Stimulated activated CD4-positive, alpha-beta T cell treated with anti-CD3 and anti-CD28 coated beads, TNF-alpha, amount 100 ng/mL, for 48 hours (primary cell): ENCODE results near the gene LRRC74B.
"Not testable (repeated sequence)": the region's sequence is repeated elsewhere in the genome, so short reads cannot be mapped to it uniquely, and the experiment has no call there.

Experiments
- DNase-seq, 3 donors: peaks; one replicate each; pipeline ENCODE4 v3.0.0-alpha.2; 2020; ENCODE audit warnings: low read depth in 3 of 3

Gene LRRC74B

GRCh38 chr22:21031545-21032036 lies 14.2 kb upstream of the LRRC74B start:
- no peak for DNase-seq

GRCh38 chr22:21032037-21032867 lies 13.5 kb upstream of the LRRC74B start, which contains the start of gene SLC7A4:
SLC7A4 (minus strand) TSS chr22:21032561; CDS start chr22:21031812, 749 bp downstream.
- no peak for DNase-seq

GRCh38 chr22:21032868-21033688 lies 12.7 kb upstream of the LRRC74B start:
- DNase-seq: no peak

- no peak for DNase-seq
Measured at GRCh38 chr22:21033895-21034294, 11.9 kb upstream of the LRRC74B start.

GRCh38 chr22:21034989-21035388 lies 10.8 kb upstream of the LRRC74B start:
- no peak for DNase-seq

- no peak for DNase-seq
Measured at GRCh38 chr22:21038405-21038804, 7.3 kb upstream of the LRRC74B start.

- DNase-seq: not testable (repeated sequence)
Measured at GRCh38 chr22:21039158-21039557, 6.6 kb upstream of the LRRC74B start.

GRCh38 chr22:21041937-21042336 lies 3.8 kb upstream of the LRRC74B start:
- no peak for DNase-seq

- DNase-seq: no peak
Measured at GRCh38 chr22:21042978-21043859, 2.5 kb upstream of the LRRC74B start.

- DNase-seq: no peak
Measured at GRCh38 chr22:21043860-21044535, 1.7 kb upstream of the LRRC74B start.

GRCh38 chr22:21044931-21045584 lies 688 bp upstream of the LRRC74B start:
- DNase-seq: no peak

GRCh38 chr22:21047035-21047661 lies 1.4 kb downstream of the LRRC74B start:
- no peak for DNase-seq

- DNase-seq: no peak
Measured at GRCh38 chr22:21047730-21048129, 2.0 kb downstream of the LRRC74B start.

- DNase-seq: not testable (repeated sequence)
Measured at GRCh38 chr22:21048448-21048847, 2.7 kb downstream of the LRRC74B start.

GRCh38 chr22:21048965-21049364 lies 3.2 kb downstream of the LRRC74B start:
- DNase-seq: not testable (repeated sequence)

GRCh38 chr22:21051145-21051830 lies 5.5 kb downstream of the LRRC74B start:
- no peak for DNase-seq

- no peak for DNase-seq
Measured at GRCh38 chr22:21051831-21052400, 6.2 kb downstream of the LRRC74B start.

- no peak for DNase-seq
Measured at GRCh38 chr22:21052715-21053459, 7.1 kb downstream of the LRRC74B start.
